ENCODE measurements around the gene DNA2.
"Not testable (repeated sequence)": the region's sequence is repeated elsewhere in the genome, so short reads cannot be mapped to it uniquely, and the experiment has no call there.

The DNA2 gene

GRCh38 chr10:68492118-68492517 lies 20.3 kb upstream of the DNA2 start:
- H3K9me3 ChIP-seq (ENCODE audit: control insufficient read depth, low read length) = no peaks in the 10 kb centered on the region
- no peak overlapping the region for H3K4me3 ChIP-seq (ENCODE audit: low read length)
- no peak overlapping the region for H3K9ac ChIP-seq (ENCODE audit: low read length)
- H3K36me3 ChIP-seq (ENCODE audit: control insufficient read depth, insufficient read depth, low read length) = no peaks in the 10 kb centered on the region
- no peaks in the 10 kb centered on the region for H3K4me1 ChIP-seq (ENCODE audit: control insufficient read depth, insufficient read depth, low read length)
- H3K27me3 ChIP-seq (ENCODE audit: control insufficient read depth, insufficient read depth, low read length) = no peaks in the 10 kb centered on the region

- H3K9me3 ChIP-seq (ENCODE audit: control insufficient read depth, low read length) = no peaks in the 10 kb centered on the region
- H3K27me3 ChIP-seq (ENCODE audit: control insufficient read depth, insufficient read depth, low read length) = no peaks in the 10 kb centered on the region
- H3K9ac ChIP-seq (ENCODE audit: low read length) = no peak overlapping the region
- no peaks in the 10 kb centered on the region for H3K36me3 ChIP-seq (ENCODE audit: control insufficient read depth, insufficient read depth, low read length)
- H3K4me1 ChIP-seq (ENCODE audit: control insufficient read depth, insufficient read depth, low read length) = no peaks in the 10 kb centered on the region
- no peak overlapping the region for H3K4me3 ChIP-seq (ENCODE audit: low read length)
Measured at GRCh38 chr10:68489919-68490318, 18.1 kb upstream of the DNA2 start.

DNA sequence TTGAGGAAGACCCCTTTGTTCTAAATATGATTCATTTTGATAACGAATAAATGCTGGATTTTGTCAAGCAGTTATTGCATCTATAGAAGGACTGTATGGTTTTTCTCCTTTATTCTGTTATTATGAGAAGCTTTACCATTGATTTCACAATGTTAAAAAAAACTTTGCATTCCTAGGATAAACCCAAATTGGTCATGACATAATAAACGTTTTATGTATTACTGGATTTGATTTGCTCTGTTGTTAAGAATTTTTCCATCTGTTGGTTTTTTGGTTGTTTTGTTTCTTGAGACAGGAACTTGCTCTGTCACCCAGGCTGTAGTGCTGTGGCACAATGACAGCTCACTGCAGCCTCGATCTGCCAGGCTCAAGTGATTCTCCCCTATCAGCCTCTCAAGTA lies 2.2 kb upstream of the DNA2 start:
- Histone ChIP-seq H3K4me3 (ENCODE audit: low read length) (no peak overlapping the region), H3K36me3 (ENCODE audit: control insufficient read depth, insufficient read depth, low read length) (no peaks in the 10 kb centered on the region), H3K9me3 (ENCODE audit: control insufficient read depth, low read length) (no peaks in the 10 kb centered on the region), H3K4me1 (ENCODE audit: control insufficient read depth, insufficient read depth, low read length) (peaks cover 4% of the 10 kb centered on the region), H3K27me3 (ENCODE audit: control insufficient read depth, insufficient read depth, low read length) (no peaks in the 10 kb centered on the region), H3K9ac (ENCODE audit: low read length) (no peak overlapping the region)

DNA sequence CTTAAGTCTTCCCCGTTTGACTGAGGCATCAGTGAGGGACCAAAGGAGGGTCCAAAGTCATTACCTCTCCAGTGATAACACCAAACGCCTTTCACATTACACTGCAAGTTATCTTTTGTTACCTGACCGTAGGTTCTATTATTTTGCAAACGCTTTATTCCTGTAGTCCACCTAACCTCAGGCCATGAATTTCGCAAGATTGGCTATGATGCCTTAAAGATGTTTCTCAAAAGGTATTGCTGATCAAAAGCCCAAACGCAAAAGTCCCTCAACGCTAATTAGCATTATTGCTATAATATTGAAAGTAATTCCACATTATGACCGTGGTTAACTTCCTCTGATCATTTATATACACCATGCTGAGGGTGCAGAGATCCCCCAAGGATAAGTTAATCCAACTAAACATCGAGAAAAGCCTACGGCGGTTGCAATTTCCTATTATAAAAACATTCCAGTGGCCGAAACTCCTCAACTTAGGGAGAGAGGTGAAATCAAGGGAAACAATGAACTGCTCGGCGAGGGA lies 649 bp downstream of the DNA2 start:
- H3K4me1 ChIP-seq (ENCODE audit: control insufficient read depth, insufficient read depth, low read length) = peaks cover 4% of the 10 kb centered on the region
- H3K27me3 ChIP-seq (ENCODE audit: control insufficient read depth, insufficient read depth, low read length) = no peaks in the 10 kb centered on the region
- peak overlapping the region; percentile 73 for H3K4me3 ChIP-seq (ENCODE audit: low read length)
- no peaks in the 10 kb centered on the region for H3K9me3 ChIP-seq (ENCODE audit: control insufficient read depth, low read length)
- H3K36me3 ChIP-seq (ENCODE audit: control insufficient read depth, insufficient read depth, low read length) = no peaks in the 10 kb centered on the region
- H3K9ac ChIP-seq (ENCODE audit: low read length) = peak overlapping the region; percentile 70

- H3K27me3 ChIP-seq (ENCODE audit: control insufficient read depth, insufficient read depth, low read length) = no peaks in the 10 kb centered on the region
- H3K4me1 ChIP-seq (ENCODE audit: control insufficient read depth, insufficient read depth, low read length) = peaks cover 4% of the 10 kb centered on the region
- H3K9me3 ChIP-seq (ENCODE audit: control insufficient read depth, low read length) = no peaks in the 10 kb centered on the region
- H3K4me3 ChIP-seq (ENCODE audit: low read length) = no peak overlapping the region
- H3K36me3 ChIP-seq (ENCODE audit: control insufficient read depth, insufficient read depth, low read length) = no peaks in the 10 kb centered on the region
- H3K9ac ChIP-seq (ENCODE audit: low read length) = peak overlapping the region; percentile 70
Measured at GRCh38 chr10:68470300-68470699, 1.5 kb downstream of the DNA2 start.

DNA sequence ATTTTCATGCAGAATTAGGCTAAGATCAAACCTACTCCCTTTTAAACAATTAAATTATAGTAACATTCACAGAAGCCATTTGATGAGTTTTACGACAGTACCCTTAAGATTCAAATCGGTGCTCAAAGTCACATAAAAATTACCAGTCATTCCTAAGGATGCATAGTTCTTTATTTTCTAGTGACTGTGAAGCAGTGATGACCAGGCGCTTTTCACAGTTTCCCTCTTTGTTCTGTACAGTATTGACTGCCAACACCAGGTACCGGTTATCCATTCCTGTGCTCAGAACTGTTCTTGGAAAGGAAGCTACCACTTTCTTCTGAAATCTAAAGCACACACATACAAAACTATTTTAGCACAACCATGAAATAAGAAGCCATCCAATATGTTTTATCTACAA lies 1.9 kb downstream of the DNA2 start:
- H3K9ac ChIP-seq (ENCODE audit: low read length) = no peak overlapping the region
- H3K27me3 ChIP-seq (ENCODE audit: control insufficient read depth, insufficient read depth, low read length) = no peaks in the 10 kb centered on the region
- H3K4me3 ChIP-seq (ENCODE audit: low read length) = no peak overlapping the region
- H3K9me3 ChIP-seq (ENCODE audit: control insufficient read depth, low read length) = no peaks in the 10 kb centered on the region
- no peaks in the 10 kb centered on the region for H3K36me3 ChIP-seq (ENCODE audit: control insufficient read depth, insufficient read depth, low read length)
- H3K4me1 ChIP-seq (ENCODE audit: control insufficient read depth, insufficient read depth, low read length) = peaks cover 4% of the 10 kb centered on the region

DNA sequence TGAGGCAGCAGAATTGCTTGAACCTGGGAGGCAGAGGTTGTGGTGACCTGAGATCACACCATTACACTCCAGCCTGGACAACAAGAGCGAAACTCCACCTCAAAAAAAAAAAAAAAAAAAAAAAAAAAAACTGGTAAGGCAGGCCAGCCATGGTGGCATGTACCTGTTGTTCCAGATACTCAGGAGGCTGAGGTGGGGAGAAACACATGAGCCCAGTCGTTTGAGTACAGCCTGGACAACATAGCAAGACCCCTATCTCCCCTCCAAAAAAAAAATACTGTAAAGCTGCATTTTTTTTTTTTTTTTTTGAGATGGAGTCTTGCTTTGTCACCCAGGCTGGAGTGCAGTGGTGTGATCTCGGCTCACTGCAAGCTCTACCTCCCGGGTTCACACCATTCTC lies 7.0 kb downstream of the DNA2 start:
- H3K4me1 ChIP-seq (ENCODE audit: control insufficient read depth, insufficient read depth, low read length); H3K9ac ChIP-seq (ENCODE audit: low read length); H3K36me3 ChIP-seq (ENCODE audit: control insufficient read depth, insufficient read depth, low read length); H3K27me3 ChIP-seq (ENCODE audit: control insufficient read depth, insufficient read depth, low read length); H3K4me3 ChIP-seq (ENCODE audit: low read length); H3K9me3 ChIP-seq (ENCODE audit: control insufficient read depth, low read length): not testable (repeated sequence)

GRCh38 chr10:68463365-68464093 lies 8.2 kb downstream of the DNA2 start:
- no peaks in the 10 kb centered on the region for H3K4me1 ChIP-seq (ENCODE audit: control insufficient read depth, insufficient read depth, low read length)
- H3K9ac ChIP-seq (ENCODE audit: low read length) = no peak overlapping the region
- H3K36me3 ChIP-seq (ENCODE audit: control insufficient read depth, insufficient read depth, low read length) = no peaks in the 10 kb centered on the region
- H3K4me3 ChIP-seq (ENCODE audit: low read length) = no peak overlapping the region
- H3K27me3 ChIP-seq (ENCODE audit: control insufficient read depth, insufficient read depth, low read length) = no peaks in the 10 kb centered on the region
- H3K9me3 ChIP-seq (ENCODE audit: control insufficient read depth, low read length) = no peaks in the 10 kb centered on the region

GRCh38 chr10:68462536-68462935 lies 9.2 kb downstream of the DNA2 start:
- no peaks in the 10 kb centered on the region for H3K36me3 ChIP-seq (ENCODE audit: control insufficient read depth, insufficient read depth, low read length)
- H3K9me3 ChIP-seq (ENCODE audit: control insufficient read depth, low read length) = no peaks in the 10 kb centered on the region
- no peak overlapping the region for H3K9ac ChIP-seq (ENCODE audit: low read length)
- H3K4me3 ChIP-seq (ENCODE audit: low read length) = no peak overlapping the region
- H3K4me1 ChIP-seq (ENCODE audit: control insufficient read depth, insufficient read depth, low read length) = no peaks in the 10 kb centered on the region
- H3K27me3 ChIP-seq (ENCODE audit: control insufficient read depth, insufficient read depth, low read length) = no peaks in the 10 kb centered on the region

DNA sequence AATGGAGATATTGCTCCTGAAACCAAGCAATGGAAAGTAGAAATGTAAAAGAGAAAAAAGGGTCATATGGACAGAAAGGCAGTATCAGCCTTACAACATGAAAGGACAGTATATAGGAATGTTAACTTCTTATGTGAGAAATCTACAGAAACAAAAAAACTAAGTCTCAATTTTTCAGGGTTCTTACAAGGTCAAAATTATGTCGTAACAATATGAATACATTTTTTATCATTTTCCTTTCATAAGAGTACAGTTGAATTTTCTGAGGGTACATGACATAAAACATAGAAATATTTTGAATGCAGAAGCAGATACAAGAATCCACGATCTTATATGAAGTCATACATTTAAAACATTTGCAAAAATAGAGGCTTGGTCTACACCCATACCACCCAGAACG lies 10.7 kb downstream of the DNA2 start:
- Histone ChIP-seq H3K9me3 (ENCODE audit: control insufficient read depth, low read length) (no peaks in the 10 kb centered on the region), H3K9ac (ENCODE audit: low read length) (no peak overlapping the region), H3K4me1 (ENCODE audit: control insufficient read depth, insufficient read depth, low read length) (no peaks in the 10 kb centered on the region), H3K36me3 (ENCODE audit: control insufficient read depth, insufficient read depth, low read length) (no peaks in the 10 kb centered on the region), H3K4me3 (ENCODE audit: low read length) (no peak overlapping the region), H3K27me3 (ENCODE audit: control insufficient read depth, insufficient read depth, low read length) (no peaks in the 10 kb centered on the region)

GRCh38 chr10:68449698-68450097 lies 22.1 kb downstream of the DNA2 start:
- not testable (repeated sequence) for H3K4me1 ChIP-seq (ENCODE audit: control insufficient read depth, insufficient read depth, low read length); H3K4me3 ChIP-seq (ENCODE audit: low read length); H3K27me3 ChIP-seq (ENCODE audit: control insufficient read depth, insufficient read depth, low read length); H3K9me3 ChIP-seq (ENCODE audit: control insufficient read depth, low read length); H3K9ac ChIP-seq (ENCODE audit: low read length); H3K36me3 ChIP-seq (ENCODE audit: control insufficient read depth, insufficient read depth, low read length)

DNA sequence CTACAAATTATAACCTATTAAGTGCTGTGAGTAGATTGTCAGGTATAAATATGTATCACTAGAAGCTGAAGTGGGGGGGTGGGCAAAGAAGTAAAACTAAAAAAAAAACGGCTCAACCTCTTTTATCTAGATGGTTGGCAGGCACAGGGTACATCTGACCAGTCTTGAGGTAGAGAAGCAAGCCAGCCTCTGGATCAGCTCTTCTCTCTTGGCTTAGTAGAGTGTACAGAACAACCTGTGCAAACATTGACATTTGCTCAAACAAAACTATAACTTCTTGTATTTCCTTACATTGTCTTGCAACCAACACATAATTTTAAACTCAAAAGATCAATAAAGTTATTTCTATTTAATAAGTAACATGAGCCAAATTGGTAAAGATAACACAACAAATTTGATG lies 25.6 kb downstream of the DNA2 start:
- Histone ChIP-seq H3K9me3 (ENCODE audit: control insufficient read depth, low read length) (no peaks in the 10 kb centered on the region), H3K9ac (ENCODE audit: low read length) (no peak overlapping the region), H3K4me3 (ENCODE audit: low read length) (no peak overlapping the region), H3K36me3 (ENCODE audit: control insufficient read depth, insufficient read depth, low read length) (no peaks in the 10 kb centered on the region), H3K4me1 (ENCODE audit: control insufficient read depth, insufficient read depth, low read length) (no peaks in the 10 kb centered on the region), H3K27me3 (ENCODE audit: control insufficient read depth, insufficient read depth, low read length) (no peaks in the 10 kb centered on the region)

DNA sequence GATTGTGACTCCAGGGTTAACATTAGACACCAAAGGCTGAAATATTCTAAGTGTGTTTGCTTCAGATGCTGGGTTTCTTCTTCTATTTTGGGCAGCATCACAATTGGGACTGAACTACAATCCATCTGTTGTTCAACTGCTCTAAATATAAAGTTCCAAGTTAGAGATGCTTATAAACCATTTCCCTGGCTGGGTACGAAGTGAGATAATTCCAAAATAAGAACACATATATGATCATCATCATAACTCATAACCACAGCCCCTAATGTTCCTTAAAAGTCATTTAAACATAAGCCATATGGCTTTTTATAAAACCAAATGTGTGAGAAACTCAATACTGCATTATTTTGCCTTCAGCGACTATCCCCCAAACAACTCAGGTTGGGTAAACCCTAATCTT lies 28.8 kb downstream of the DNA2 start:
- no peak overlapping the region for H3K4me3 ChIP-seq (ENCODE audit: low read length)
- H3K36me3 ChIP-seq (ENCODE audit: control insufficient read depth, insufficient read depth, low read length) = no peaks in the 10 kb centered on the region
- no peaks in the 10 kb centered on the region for H3K27me3 ChIP-seq (ENCODE audit: control insufficient read depth, insufficient read depth, low read length)
- no peaks in the 10 kb centered on the region for H3K9me3 ChIP-seq (ENCODE audit: control insufficient read depth, low read length)
- H3K9ac ChIP-seq (ENCODE audit: low read length) = no peak overlapping the region
- H3K4me1 ChIP-seq (ENCODE audit: control insufficient read depth, insufficient read depth, low read length) = no peaks in the 10 kb centered on the region
